ENCODE results near the gene KRT79.

Gene KRT79

DNA sequence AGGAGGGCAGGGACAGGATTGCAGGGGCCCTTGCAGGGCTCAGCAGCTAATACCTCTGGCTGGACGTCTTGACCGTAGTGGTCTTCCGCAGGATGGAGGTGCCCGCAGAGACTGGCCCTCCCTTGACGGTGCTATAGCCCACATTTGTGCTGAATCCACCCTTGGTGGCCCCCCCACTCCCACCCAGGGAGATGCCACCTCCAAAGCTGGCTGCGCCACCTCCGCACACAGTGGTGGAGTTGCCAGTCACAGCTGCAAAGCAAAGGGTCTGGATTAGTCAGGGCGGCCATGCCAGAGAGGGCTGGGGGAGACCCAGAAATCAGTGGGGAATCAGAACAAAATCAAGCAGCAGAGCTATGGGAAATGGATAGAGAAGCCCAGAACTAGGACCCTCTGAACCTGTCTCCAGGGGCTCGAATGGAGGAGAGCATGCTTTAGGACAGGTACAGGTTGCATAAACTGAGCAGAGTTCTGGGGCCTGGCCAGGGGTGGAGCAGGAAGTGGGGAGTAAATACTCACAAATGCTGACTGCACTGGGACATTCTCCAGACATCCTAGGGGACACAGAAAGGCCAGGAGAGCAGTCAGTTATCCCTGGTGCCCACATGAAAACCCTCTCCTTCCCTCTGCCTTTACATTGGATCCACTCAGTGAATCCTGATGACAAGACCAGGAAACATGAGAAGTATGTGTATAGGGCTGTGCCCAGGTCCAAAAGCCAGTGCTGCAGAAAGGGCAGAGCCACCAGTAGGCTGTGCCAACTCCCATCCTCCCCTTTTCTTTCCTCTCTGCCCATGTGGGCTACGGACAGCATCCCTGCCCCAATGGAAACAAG lies 12.1 kb downstream of the KRT79 start:
- H3K27ac Mint-ChIP-seq: no peak overlapping the region
- no peaks in the 10 kb centered on the region for H3K36me3 Mint-ChIP-seq
- no peaks in the 10 kb centered on the region for H3K9me3 Mint-ChIP-seq (ENCODE audit: low read depth)
- no peaks in the 10 kb centered on the region for H3K27me3 Mint-ChIP-seq
- no peak overlapping the region for H3K4me3 Mint-ChIP-seq
- H3K4me1 Mint-ChIP-seq (ENCODE audit: low read depth): peaks cover 18% of the 10 kb centered on the region

DNA sequence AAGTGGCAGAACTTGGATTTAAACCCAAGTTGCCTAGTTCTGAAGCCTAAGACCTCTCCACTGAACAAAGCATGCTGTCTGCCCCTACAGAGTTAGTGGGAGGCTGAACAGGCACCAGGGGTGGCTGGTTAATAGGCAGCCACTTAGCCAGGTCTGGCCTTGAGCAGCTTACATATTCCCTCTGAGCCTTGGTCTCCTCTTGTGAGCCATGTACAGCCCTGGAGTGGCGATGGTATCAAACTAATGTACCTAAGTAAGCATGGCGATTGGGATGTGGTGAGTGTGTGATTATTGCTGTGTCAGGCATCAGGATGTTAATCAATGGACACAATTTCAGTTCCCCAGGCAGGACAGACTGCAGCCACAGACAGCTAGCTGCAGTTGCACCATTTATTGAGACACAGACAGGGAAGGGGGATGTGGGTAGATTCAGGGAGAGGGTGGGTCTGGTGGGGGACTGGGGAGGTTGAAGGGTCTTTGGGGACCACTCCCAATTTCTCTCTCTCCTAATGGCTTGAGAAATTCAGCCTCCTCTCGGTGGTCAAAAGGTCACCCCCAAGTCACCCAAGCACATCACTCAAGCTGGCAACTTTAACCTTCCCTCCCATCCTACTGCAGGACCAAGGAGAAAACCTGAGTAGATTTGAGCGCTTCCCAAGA lies 12.9 kb downstream of the KRT79 start:
- Mint-ChIP-seq H3K27ac (no peak overlapping the region), H3K27me3 (no peaks in the 10 kb centered on the region), H3K36me3 (no peaks in the 10 kb centered on the region), H3K9me3 (ENCODE audit: low read depth) (no peaks in the 10 kb centered on the region), H3K4me3 (no peak overlapping the region), H3K4me1 (ENCODE audit: low read depth) (peaks cover 18% of the 10 kb centered on the region)

DNA sequence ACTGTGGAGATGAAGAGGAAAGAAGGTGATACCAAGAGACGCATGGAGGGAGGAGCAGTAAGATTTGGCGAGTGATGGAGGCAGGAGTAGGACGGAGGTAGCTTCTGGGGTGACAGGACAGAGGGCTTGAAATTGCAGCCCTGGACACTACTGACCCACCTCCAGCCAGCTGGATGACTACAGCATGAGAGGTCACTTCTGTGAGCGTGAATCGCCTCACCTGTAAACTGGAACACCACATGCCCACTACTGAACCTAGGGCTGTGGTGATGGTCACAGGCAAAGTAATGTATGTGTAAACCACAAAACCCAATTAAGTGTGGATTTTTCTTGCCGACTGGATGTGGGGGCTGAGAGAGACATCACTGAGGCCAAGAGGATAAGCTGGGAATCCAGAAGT lies 13.6 kb downstream of the KRT79 start:
- no peak overlapping the region for H3K4me3 Mint-ChIP-seq
- no peaks in the 10 kb centered on the region for H3K27me3 Mint-ChIP-seq
- H3K27ac Mint-ChIP-seq: no peak overlapping the region
- no peaks in the 10 kb centered on the region for H3K9me3 Mint-ChIP-seq (ENCODE audit: low read depth)
- H3K36me3 Mint-ChIP-seq: no peaks in the 10 kb centered on the region
- peaks cover 18% of the 10 kb centered on the region for H3K4me1 Mint-ChIP-seq (ENCODE audit: low read depth)

- no peaks in the 10 kb centered on the region for H3K9me3 Mint-ChIP-seq (ENCODE audit: low read depth)
- no peak overlapping the region for H3K4me3 Mint-ChIP-seq
- H3K27ac Mint-ChIP-seq: no peak overlapping the region
- H3K36me3 Mint-ChIP-seq: no peaks in the 10 kb centered on the region
- peaks cover 18% of the 10 kb centered on the region for H3K4me1 Mint-ChIP-seq (ENCODE audit: low read depth)
- no peaks in the 10 kb centered on the region for H3K27me3 Mint-ChIP-seq
These were observed 14.2 kb downstream of the KRT79 start for GRCh38 chr12:52819731-52820510.

DNA sequence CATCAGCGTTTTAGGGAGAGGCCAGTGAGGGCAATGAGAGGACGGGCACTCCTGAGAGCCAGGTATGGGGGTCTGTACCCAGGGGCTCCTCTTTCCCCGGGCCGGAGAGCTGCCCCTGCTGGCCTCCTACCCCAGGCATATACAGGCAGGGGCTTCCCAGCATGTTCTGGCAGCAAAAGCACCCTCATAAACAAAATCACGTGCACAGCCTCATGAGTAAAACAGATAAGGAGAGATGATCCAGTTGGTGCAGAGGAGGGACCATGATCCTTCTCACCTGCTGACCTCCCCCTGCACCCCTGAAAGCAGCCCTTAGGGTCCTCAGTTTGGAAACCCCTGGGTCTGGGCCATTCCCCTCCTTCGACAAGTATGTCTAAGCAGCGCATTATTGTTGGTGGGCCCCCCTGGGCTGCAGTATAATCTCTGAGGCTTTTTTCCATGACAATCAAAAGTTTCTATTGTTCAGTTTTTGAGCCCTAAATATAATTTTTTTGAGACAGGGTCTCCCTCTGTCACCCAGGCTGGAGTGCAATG lies 15.2 kb downstream of the KRT79 start:
- Mint-ChIP-seq H3K36me3 (no peaks in the 10 kb centered on the region), H3K27ac (no peak overlapping the region), H3K4me3 (no peak overlapping the region), H3K27me3 (no peaks in the 10 kb centered on the region), H3K4me1 (ENCODE audit: low read depth) (peaks cover 18% of the 10 kb centered on the region), H3K9me3 (ENCODE audit: low read depth) (no peaks in the 10 kb centered on the region)

GRCh38 chr12:52818388-52818787 lies 15.7 kb downstream of the KRT79 start:
- no peaks in the 10 kb centered on the region for H3K27me3 Mint-ChIP-seq
- no peak overlapping the region for H3K27ac Mint-ChIP-seq
- H3K4me1 Mint-ChIP-seq (ENCODE audit: low read depth): peaks cover 18% of the 10 kb centered on the region
- no peaks in the 10 kb centered on the region for H3K36me3 Mint-ChIP-seq
- no peak overlapping the region for H3K4me3 Mint-ChIP-seq
- no peaks in the 10 kb centered on the region for H3K9me3 Mint-ChIP-seq (ENCODE audit: low read depth)

GRCh38 chr12:52817699-52818238 lies 16.3 kb downstream of the KRT79 start:
- Mint-ChIP-seq H3K27me3 (no peaks in the 10 kb centered on the region), H3K36me3 (no peaks in the 10 kb centered on the region), H3K9me3 (ENCODE audit: low read depth) (no peaks in the 10 kb centered on the region), H3K27ac (no peak overlapping the region), H3K4me1 (ENCODE audit: low read depth) (peaks cover 18% of the 10 kb centered on the region), H3K4me3 (no peak overlapping the region)

DNA sequence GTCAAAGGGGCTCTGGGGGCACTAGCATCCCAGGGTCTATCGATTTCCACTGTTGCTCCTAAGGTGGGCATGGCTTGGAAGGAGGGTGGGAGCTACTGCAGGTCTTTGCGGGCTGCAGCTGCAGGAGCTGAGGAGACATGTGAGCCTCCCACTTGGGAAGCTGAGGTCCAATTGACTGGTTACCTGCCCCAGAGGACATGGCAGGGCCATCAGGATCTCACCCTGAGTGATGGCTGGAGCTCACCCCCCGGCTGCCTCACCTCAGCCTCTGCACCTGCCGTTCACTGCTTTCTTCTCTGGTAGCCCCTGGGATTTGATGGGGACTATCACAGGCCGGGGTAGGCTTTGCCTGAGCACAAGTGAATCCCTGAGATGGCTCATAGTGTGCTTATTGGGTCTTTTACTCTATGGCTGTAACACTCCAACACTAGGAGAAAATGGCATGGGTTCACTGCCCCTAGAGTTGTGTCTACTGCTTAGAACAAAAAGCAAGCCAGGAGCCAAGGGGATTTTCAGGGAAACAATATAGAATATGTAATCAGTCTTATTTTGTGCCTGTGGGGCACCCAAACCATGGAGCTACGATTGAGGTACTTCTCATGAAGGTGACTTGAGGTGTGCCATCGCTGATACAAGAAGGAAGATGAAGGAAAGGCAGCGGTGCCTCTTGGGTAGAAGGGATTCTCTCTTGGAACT lies 17.0 kb downstream of the KRT79 start:
- Mint-ChIP-seq H3K27me3 (no peaks in the 10 kb centered on the region), H3K36me3 (no peaks in the 10 kb centered on the region), H3K4me1 (ENCODE audit: low read depth) (peaks cover 18% of the 10 kb centered on the region), H3K4me3 (no peak overlapping the region), H3K27ac (no peak overlapping the region), H3K9me3 (ENCODE audit: low read depth) (no peaks in the 10 kb centered on the region)

- Mint-ChIP-seq H3K27ac (no peak overlapping the region), H3K4me3 (no peak overlapping the region), H3K36me3 (no peaks in the 10 kb centered on the region), H3K9me3 (ENCODE audit: low read depth) (no peaks in the 10 kb centered on the region), H3K4me1 (ENCODE audit: low read depth) (peaks cover 16% of the 10 kb centered on the region), H3K27me3 (no peaks in the 10 kb centered on the region)
These were observed 18.2 kb downstream of the KRT79 start for GRCh38 chr12:52815676-52816588.

DNA sequence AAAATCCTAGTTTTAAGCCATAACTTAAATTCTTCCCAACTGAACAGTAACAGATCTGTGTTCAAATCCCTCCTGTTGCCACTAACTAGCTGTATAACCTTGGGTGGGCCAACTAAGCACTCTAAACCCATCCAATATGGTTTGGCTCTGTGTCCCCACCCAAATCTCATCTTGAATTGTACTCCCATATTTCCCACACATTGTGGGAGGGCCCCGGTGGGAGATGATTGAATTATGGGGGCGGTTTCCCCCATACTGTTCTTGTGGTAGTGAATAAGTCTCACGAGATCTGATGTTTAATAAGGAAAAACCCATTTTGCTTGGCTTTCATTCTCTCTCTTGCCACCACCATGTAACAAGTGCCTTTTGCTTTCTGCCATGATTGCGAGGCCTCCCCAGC lies 18.9 kb downstream of the KRT79 start:
- no peak overlapping the region for H3K4me3 Mint-ChIP-seq
- peaks cover 16% of the 10 kb centered on the region for H3K4me1 Mint-ChIP-seq (ENCODE audit: low read depth)
- H3K9me3 Mint-ChIP-seq (ENCODE audit: low read depth): no peaks in the 10 kb centered on the region

GRCh38 chr12:52814710-52815155 lies 19.4 kb downstream of the KRT79 start:
- Mint-ChIP-seq H3K4me3 (no peak overlapping the region), H3K27ac (no peak overlapping the region), H3K9me3 (ENCODE audit: low read depth) (no peaks in the 10 kb centered on the region), H3K4me1 (ENCODE audit: low read depth) (peaks cover 16% of the 10 kb centered on the region), H3K36me3 (peaks cover 1% of the 10 kb centered on the region), H3K27me3 (no peaks in the 10 kb centered on the region)

More for the DNA sequence above, 18.9 kb downstream of the KRT79 start:
- Mint-ChIP-seq H3K27ac (no peak overlapping the region), H3K27me3 (no peaks in the 10 kb centered on the region), H3K36me3 (no peaks in the 10 kb centered on the region)

DNA sequence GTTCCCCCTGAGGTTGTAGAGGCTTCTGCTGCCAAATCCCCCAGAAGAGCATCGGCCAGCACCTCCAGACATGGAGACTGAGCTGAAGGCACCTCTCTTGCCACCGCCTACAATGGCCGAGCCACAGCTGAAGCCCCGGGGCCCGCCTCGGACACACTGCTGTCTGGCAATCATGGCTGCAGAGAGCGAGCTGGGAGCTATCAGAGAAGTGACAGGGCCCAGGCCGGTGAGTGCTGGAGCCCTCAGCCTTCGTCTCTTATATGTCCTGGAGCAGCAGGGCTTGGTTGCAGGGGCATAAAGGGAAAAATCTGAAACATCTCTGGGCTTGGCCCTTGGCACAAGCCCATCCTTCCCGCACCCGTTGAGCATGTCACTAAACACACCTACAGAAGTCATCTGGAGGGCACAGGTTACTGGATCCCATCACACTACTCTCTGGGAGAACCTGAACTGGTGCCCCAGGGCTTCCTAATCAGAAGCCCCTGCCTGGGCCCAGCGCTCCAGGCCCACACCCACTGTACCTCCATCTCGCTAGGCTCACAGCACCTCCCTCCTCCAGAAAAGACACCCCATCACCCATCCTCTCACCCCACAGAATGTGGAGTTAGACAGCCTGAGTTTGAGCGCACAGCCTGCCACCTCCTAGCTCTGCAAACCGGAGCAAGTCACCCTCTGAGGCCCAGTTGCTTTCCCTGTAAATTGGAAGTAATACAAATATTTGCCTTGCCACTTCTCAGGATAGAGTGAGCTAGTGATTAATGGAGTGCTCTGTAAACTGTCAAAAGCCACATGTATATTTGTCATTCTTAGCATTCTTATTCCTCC lies 20.0 kb downstream of the KRT79 start, which contains the start of gene KRT4:
Gene KRT4 (minus strand): TSS at position 232 of the 825 bp plus-strand sequence. CDS start 58 bp downstream, at position 174.
- Mint-ChIP-seq H3K27me3 (no peaks in the 10 kb centered on the region), H3K36me3 (peaks cover 3% of the 10 kb centered on the region), H3K9me3 (ENCODE audit: low read depth) (no peaks in the 10 kb centered on the region), H3K4me3 (no peak within 1 kb of the TSS), H3K4me1 (ENCODE audit: low read depth) (peaks cover 14% of the 10 kb centered on the region), H3K27ac (no peak within 1 kb of the TSS)
